Esophagus (tissue), 2 donors: Measurements from ENCODE around the gene TSEN2. TPM values are rescaled to one million over a fixed set of nuclear protein-coding genes. Genes with fewer than 3 reads are reported as not detected.
"Not testable (repeated sequence)": the region's sequence is repeated elsewhere in the genome, so short reads cannot be mapped to it uniquely, and the experiment has no call there.

ENCODE experiments used
- H3K27ac ChIP-seq, 2 donors: one replicate each; pipeline ENCODE4 v1.5.1; 2013; ENCODE audit warnings: low read depth in 2 of 2, mild to moderate bottlenecking in 2 of 2, inconsistent platforms in 1 of 2, low read length in 1 of 2, moderate library complexity in 1 of 2
- H3K27me3 ChIP-seq, 2 donors: one replicate each; pipeline ENCODE4 v1.6.1; 2013; ENCODE audit warnings: low read length in 2 of 2, control low read depth in 1 of 2, mild to moderate bottlenecking in 1 of 2; ENCODE audit not compliant: insufficient read depth in 2 of 2, control insufficient read depth in 1 of 2
- H3K36me3 ChIP-seq, 2 donors: one replicate each; pipeline ENCODE4 v1.6.1; 2013; ENCODE audit warnings: low read length in 1 of 2; ENCODE audit not compliant: control insufficient read depth in 2 of 2, insufficient read depth in 2 of 2
- H3K4me1 ChIP-seq, 2 donors: one replicate each; pipeline ENCODE4 v1.6.1; 2013; ENCODE audit warnings: low read length in 1 of 2; ENCODE audit not compliant: control insufficient read depth in 2 of 2, insufficient read depth in 2 of 2
- H3K4me3 ChIP-seq, 2 donors: one replicate each; pipeline ENCODE4 v1.5.1; 2013; ENCODE audit warnings: low read length in 2 of 2, mild to moderate bottlenecking in 2 of 2, low read depth in 1 of 2, moderate library complexity in 1 of 2
- H3K9me3 ChIP-seq, 2 donors: one replicate each; pipeline ENCODE4 v1.6.1; 2013; ENCODE audit warnings: mild to moderate bottlenecking in 2 of 2, low read depth in 1 of 2, low read length in 1 of 2, moderate library complexity in 1 of 2; ENCODE audit not compliant: control insufficient read depth in 2 of 2, insufficient read depth in 1 of 2
- WGBS, 2 donors: extraction: QIAGEN DNeasy Blood & Tissue Kit; methylation state at CpG; one replicate each; pipeline ENCODE4 v1.1.7; 2013; 5-methylcytosine and 5-hydroxymethylcytosine counted together
- polyA plus RNA-seq, 2 donors: library from polyadenylated mRNA; stranded (reverse); fragments of 200-250 nt; gene quantifications; one replicate each; pipeline ENCODE4 v1.2.3, GENCODE V29; 2013
- donor health status: healthy with polysubstance abuse.
- donor health status: Bipolar disorder and iron deficiency.

Gene TSEN2
- polyA plus RNA-seq, 2 donors, result 9.8 to 15.3 TPM

DNA sequence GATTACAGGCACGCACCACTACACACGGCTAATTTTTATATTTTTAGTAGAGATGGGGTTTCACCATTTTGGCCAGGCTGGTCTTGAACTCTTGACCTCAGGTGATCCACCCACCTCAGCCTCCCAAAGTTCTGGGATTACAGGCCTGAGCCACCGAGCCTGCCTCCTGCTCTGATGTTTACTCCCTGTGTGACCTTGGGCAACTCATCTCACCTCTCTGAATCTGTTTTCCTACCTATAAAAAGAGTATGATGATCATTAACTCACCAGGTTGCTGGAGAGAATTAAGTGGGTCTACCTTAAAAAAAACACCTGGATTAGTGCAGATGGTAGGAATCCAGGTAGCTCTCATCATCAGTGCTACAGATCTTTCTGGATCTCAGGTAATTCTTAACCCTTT, 5.1 kb upstream of the TSEN2 start:
- not testable (repeated sequence) for H3K4me1 ChIP-seq, H3K27me3 ChIP-seq, H3K36me3 ChIP-seq, H3K9me3 ChIP-seq, H3K27ac ChIP-seq, H3K4me3 ChIP-seq
- 72 to 88% methylated on average over 3 of the region's 3 CpGs for WGBS, 2 donors

GRCh38 chr3:12479919-12480427, 4.3 kb upstream of the TSEN2 start:
- Histone ChIP-seq H3K27me3 (no peaks in the 10 kb centered on the region), H3K9me3 (no peaks in the 10 kb centered on the region), H3K4me1 (peaks cover 0 to 9% of the 10 kb centered on the region in 2 donors), H3K27ac (no peak overlapping the region), H3K4me3 (no peak overlapping the region), H3K36me3 (no peaks in the 10 kb centered on the region)
- WGBS, 2 donors, result 25 to 28% methylated on average over 9 of the region's 9 CpGs

DNA sequence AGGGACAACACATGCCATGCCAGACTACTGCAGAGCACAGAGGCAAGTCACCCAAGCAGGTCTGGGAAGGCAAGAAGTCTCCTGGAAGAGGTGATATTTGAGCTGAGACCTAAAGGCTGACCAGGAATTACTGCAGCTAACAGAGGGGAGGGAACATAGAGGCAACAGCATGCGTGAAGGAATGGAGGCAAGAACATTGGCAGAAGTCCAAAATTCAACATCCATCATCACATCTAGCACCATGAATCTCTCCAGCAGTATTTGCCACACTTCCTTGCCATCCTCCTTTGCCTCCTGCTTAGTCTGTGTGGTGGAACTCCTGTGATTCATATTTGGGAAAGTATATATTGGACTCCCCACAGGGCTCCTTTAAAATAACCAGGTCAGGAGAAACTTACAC, 870 bp upstream of the TSEN2 start:
- H3K4me3 ChIP-seq, result peak overlapping the region in 1 of 2 donors; percentile 44
- no peaks in the 10 kb centered on the region for H3K9me3 ChIP-seq
- no peaks in the 10 kb centered on the region for H3K36me3 ChIP-seq
- H3K27ac ChIP-seq, result no peak overlapping the region
- no peaks in the 10 kb centered on the region for H3K27me3 ChIP-seq
- H3K4me1 ChIP-seq, result peaks cover 0 to 8% of the 10 kb centered on the region in 2 donors
- 7 to 33% methylated on average over 1 of the region's 1 CpG for WGBS, 2 donors

- WGBS, 2 donors, result 2 to 3% methylated on average over 10 of the region's 10 CpGs
- peak overlapping the region; percentile 37 to 44 for H3K4me3 ChIP-seq
- peak overlapping the region; percentile 32 to 65 for H3K27ac ChIP-seq
- no peaks in the 10 kb centered on the region for H3K9me3 ChIP-seq
- H3K27me3 ChIP-seq, result no peaks in the 10 kb centered on the region
- H3K4me1 ChIP-seq, result peaks cover 0 to 8% of the 10 kb centered on the region in 2 donors
- H3K36me3 ChIP-seq, result no peaks in the 10 kb centered on the region
Measured at GRCh38 chr3:12483872-12484197, 445 bp upstream of the TSEN2 start.

DNA sequence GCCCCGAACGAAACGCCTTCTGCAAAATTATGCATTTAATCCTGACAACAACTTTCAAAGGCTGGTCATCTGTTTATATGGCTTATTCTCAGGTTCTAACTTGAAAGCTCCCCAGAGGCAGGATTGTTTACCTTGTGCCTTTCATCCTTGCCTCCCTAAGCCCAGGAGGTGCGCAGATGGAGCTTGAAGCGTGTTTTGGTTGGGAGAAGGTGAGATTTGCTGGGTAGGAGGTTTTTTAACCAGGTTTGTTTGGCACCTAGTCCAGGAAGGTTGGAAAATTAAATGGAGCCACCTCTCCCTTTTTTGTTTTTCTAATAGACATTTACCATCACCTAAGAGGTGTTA, 675 bp downstream of the TSEN2 start:
- 1 to 2% methylated on average over 5 of the region's 5 CpGs for WGBS, 2 donors
- Histone ChIP-seq H3K4me1 (peaks cover 0 to 7% of the 10 kb centered on the region in 2 donors), H3K36me3 (peaks cover 0 to 2% of the 10 kb centered on the region in 2 donors), H3K27me3 (no peaks in the 10 kb centered on the region), H3K4me3 (peak overlapping the region; percentile 55 to 82), H3K9me3 (no peaks in the 10 kb centered on the region), H3K27ac (peak overlapping the region in 1 of 2 donors; percentile 28)

DNA sequence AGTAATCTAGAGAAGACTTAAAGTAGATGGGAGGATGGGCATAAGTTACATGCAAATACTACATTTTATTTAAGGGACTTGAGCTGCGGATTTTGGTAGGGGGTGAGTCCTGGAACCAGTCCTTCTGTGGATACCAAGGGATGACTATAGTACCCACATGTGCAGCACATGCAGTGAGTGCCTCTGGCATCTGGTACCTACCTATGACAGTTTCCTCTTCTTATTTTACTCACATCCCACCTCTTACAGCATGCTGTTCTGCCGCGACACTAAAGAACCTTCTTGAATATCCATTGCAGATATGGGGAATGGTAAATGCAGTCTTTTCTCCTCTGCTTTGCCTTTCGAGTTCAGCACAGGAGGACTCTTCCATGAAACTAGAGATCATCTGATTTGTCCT, 1.7 kb downstream of the TSEN2 start:
- 96% methylated on average over 4 of the region's 4 CpGs for WGBS, 2 donors
- Histone ChIP-seq H3K9me3 (no peaks in the 10 kb centered on the region), H3K4me1 (peaks cover 0 to 5% of the 10 kb centered on the region in 2 donors), H3K4me3 (no peak overlapping the region), H3K36me3 (peaks cover 0 to 2% of the 10 kb centered on the region in 2 donors), H3K27me3 (no peaks in the 10 kb centered on the region), H3K27ac (no peak overlapping the region)

GRCh38 chr3:12486916-12487315, 2.6 kb downstream of the TSEN2 start:
- Histone ChIP-seq H3K27me3 (no peaks in the 10 kb centered on the region), H3K4me3 (no peak overlapping the region), H3K9me3 (no peaks in the 10 kb centered on the region), H3K27ac (no peak overlapping the region), H3K36me3 (peaks cover 0 to 5% of the 10 kb centered on the region in 2 donors), H3K4me1 (peaks cover 0 to 5% of the 10 kb centered on the region in 2 donors)
- 84 to 89% methylated on average over 5 of the region's 5 CpGs for WGBS, 2 donors

DNA sequence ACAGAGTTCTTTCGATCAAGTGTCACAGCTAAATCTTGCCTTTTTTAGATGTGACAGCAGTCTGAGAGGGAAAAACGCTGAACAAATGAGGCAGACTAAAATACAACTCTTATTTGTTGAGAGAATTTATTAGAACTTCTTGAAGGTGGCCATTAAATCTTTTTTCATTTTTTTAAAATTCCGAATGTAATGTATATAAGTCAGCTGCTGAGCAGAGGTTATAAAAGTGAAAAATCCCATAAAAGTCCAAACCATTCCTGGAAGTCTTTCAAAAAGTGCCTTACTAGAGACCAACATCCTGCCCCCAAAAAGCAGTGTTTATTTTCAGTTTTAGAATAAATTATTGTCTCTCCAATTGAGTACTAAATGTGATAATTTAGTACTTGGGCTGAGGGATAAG, 3.1 kb downstream of the TSEN2 start:
- 92 to 93% methylated on average over 3 of the region's 3 CpGs for WGBS, 2 donors
- H3K9me3 ChIP-seq, result no peaks in the 10 kb centered on the region
- H3K4me3 ChIP-seq, result no peak overlapping the region
- H3K36me3 ChIP-seq, result peaks cover 0 to 5% of the 10 kb centered on the region in 2 donors
- no peaks in the 10 kb centered on the region for H3K27me3 ChIP-seq
- peaks cover 0 to 5% of the 10 kb centered on the region in 2 donors for H3K4me1 ChIP-seq
- H3K27ac ChIP-seq, result no peak overlapping the region

GRCh38 chr3:12487786-12488185, 3.5 kb downstream of the TSEN2 start:
- Histone ChIP-seq H3K4me1 (peaks cover 0 to 5% of the 10 kb centered on the region in 2 donors), H3K4me3 (no peak overlapping the region), H3K9me3 (no peaks in the 10 kb centered on the region), H3K36me3 (peaks cover 0 to 5% of the 10 kb centered on the region in 2 donors), H3K27me3 (no peaks in the 10 kb centered on the region), H3K27ac (no peak overlapping the region)
- 79 to 85% methylated on average over 3 of the region's 3 CpGs for WGBS, 2 donors

DNA sequence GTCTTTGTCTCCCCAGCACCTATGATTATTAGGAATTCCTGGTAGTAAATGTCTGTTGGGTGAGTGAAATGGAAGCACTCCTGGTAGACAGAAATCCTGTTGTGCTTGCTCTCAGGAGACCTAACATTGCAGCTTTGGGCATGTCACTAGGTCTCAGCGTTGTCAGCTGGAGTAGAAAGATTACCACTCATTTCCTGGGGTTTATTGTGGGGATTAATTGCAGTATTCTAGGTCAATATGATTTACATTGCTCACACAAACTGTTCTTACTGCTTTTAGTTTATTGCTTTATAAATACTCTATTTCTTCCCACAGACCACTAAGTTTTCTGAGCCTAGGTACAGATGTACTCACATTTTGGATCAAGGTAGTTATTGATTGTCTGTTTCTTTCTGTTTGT, 5.1 kb downstream of the TSEN2 start:
- 65 to 70% methylated on average over 1 of the region's 1 CpG for WGBS, 2 donors
- Histone ChIP-seq H3K36me3 (peaks cover 0 to 5% of the 10 kb centered on the region in 2 donors), H3K27me3 (no peaks in the 10 kb centered on the region), H3K9me3 (no peaks in the 10 kb centered on the region), H3K4me1 (no peaks in the 10 kb centered on the region), H3K4me3 (no peak overlapping the region), H3K27ac (no peak overlapping the region)
